HepG2 (cell line): Measurements from ENCODE around the gene MAGEE1. TPM values are rescaled to one million over a fixed set of nuclear protein-coding genes. Genes with fewer than 3 reads are reported as not detected.

ENCODE experiments used
- ATAC-seq: fragments of 200-7000 bp; cut with Tn5 transposase; 3 replicates; pipeline ENCODE4 v1.9.1; 2020; ENCODE audit warnings: mild to moderate bottlenecking, moderate library complexity
- Bru-seq: library from RNA; stranded (reverse); fragments of 400-500 nt; gene quantifications from one replicate; lab custom pipeline; 2021; lab: Mats Ljungman, UMichigan
- BruChase-seq, 2 experiments: library from RNA; stranded (reverse); fragments of 400-500 nt; gene quantifications; one replicate each; lab custom pipeline; 2021; lab: Mats Ljungman, UMichigan
- BruUV-seq: library from RNA; stranded (reverse); fragments of 400-500 nt; replicated peaks from 2 replicates; lab custom pipeline; 2021; lab: Mats Ljungman, UMichigan
- CTCF ChIA-PET: fragments of 300-600 bp; formaldehyde crosslinking; extraction: SDS; loops from one replicate; lab custom pipeline; 2021; ENCODE audit warnings: low total read pairs, inconsistent platforms, low intra/inter-chr PET ratio; lab: Yijun Ruan, JAX
- POLR2A ChIA-PET: fragments of 350-600 bp; sonication (Branson Sonifier 250); formaldehyde crosslinking; loops from one replicate; lab custom pipeline; 2020; ENCODE audit warnings: antibody characterized with exemption, inconsistent platforms; lab: Yijun Ruan, JAX
- DNase-seq: peaks from one replicate; pipeline ENCODE4 v3.0.0-alpha.2; 2015; ENCODE audit warnings: low spot score
- FAIRE-seq: peaks from 3 replicates; lab custom pipeline; 2011; peaks lifted over from hg19 to GRCh38; lab: Jason Lieb, UNC
- H2AFZ ChIP-seq: one replicate; pipeline ENCODE4 v1.6.1; 2011; ENCODE audit warnings: low read length, inconsistent platforms
- H3K27ac ChIP-seq: fragments of 300-600 bp; 3 replicates; pipeline ENCODE4 v1.8.0; 2011; ENCODE audit warnings: mixed run types, mild to moderate bottlenecking, mixed read lengths, low read length, inconsistent platforms; ENCODE audit not compliant: insufficient read depth; ENCODE audit errors: extremely low read length
- H3K27me3 ChIP-seq, 2 experiments: fragments of 200-600 bp in 1 of 2; 2 replicates in 1 of 2; 3 replicates in 1 of 2; pipeline versions ENCODE4 v1.6.0 to v1.8.0; 2011; ENCODE audit warnings: low read length in 2 of 2, mild to moderate bottlenecking in 2 of 2, moderate library complexity in 2 of 2, inconsistent platforms in 1 of 2; ENCODE audit not compliant: insufficient read depth in 2 of 2, control insufficient read depth in 1 of 2
- H3K36me3 ChIP-seq, 2 experiments: fragments of 200-600 bp in 1 of 2; replicated peaks in 1 of 2; 2 replicates in 1 of 2; 3 replicates in 1 of 2; pipeline versions ENCODE4 v1.5.1 to v1.8.0; 2011; ENCODE audit warnings: low read length in 2 of 2, inconsistent platforms in 1 of 2; ENCODE audit not compliant: insufficient read depth in 2 of 2, control insufficient read depth in 1 of 2
- H3K4me1 ChIP-seq: 2 replicates; pipeline ENCODE4 v1.5.1; 2012; ENCODE audit warnings: low read length, inconsistent platforms; ENCODE audit not compliant: insufficient read depth
- H3K4me2 ChIP-seq: 2 replicates; pipeline ENCODE4 v1.6.0; 2011; ENCODE audit warnings: low read depth, low read length, inconsistent platforms
- H3K4me3 ChIP-seq, 3 experiments: fragments of 200-600 bp in 1 of 3; sonication (generic), shearing (Covaris generic) in 1 of 3; replicated peaks in 1 of 3; 2 replicates each; pipeline ENCODE4 v1.5.1; 2011 to 2016; ENCODE audit warnings: low read length in 3 of 3, inconsistent platforms in 2 of 3, low read depth in 2 of 3, mild to moderate bottlenecking in 2 of 3, control low read depth in 1 of 3, mixed read lengths in 1 of 3; ENCODE audit not compliant: insufficient read depth in 1 of 3
- H3K79me2 ChIP-seq: one replicate; pipeline ENCODE4 v1.6.1; 2011; ENCODE audit warnings: low read length, inconsistent platforms; ENCODE audit not compliant: insufficient read depth
- H3K9ac ChIP-seq: 2 replicates; pipeline ENCODE4 v1.6.0; 2011; ENCODE audit warnings: mild to moderate bottlenecking, low read depth, low read length, inconsistent platforms; ENCODE audit not compliant: insufficient read depth
- H3K9me3 ChIP-seq: 2 replicates; pipeline ENCODE4 v1.5.1; 2012; ENCODE audit warnings: mild to moderate bottlenecking, low read length
- H4K20me1 ChIP-seq: 2 replicates; pipeline ENCODE4 v1.6.0; 2011; ENCODE audit warnings: inconsistent platforms, mild to moderate bottlenecking, low read length, moderate library complexity; ENCODE audit not compliant: insufficient read depth
- MZF1 ChIP-seq: sonication (generic); formaldehyde crosslinking; IDR thresholded peaks from 2 replicates; pipeline ENCODE4 v1.8.1; 2023; ENCODE audit warnings: mild to moderate bottlenecking, missing genetic modification reagents, borderline replicate concordance
- WGBS: methylation state at CpG from one replicate; pipeline ENCODE4 v1.1.6; 2017; ENCODE audit warnings: low lambda C conversion rate; 5-methylcytosine and 5-hydroxymethylcytosine counted together
- in situ Hi-C: cut with HindIII; loops from 2 replicates; pipeline ENCODE4 v1.10.0; 2017; ENCODE audit warnings: low pct_unique_long_range_greater_than_20kb; ENCODE audit not compliant: extremely low pct_ligation_motif_present
- intact Hi-C: fragments of 100-400 bp; cut with micrococcal nuclease; formaldehyde crosslinking; loops from one replicate; pipeline ENCODE4 v1.10.0; 2022; ENCODE audit not compliant: unreplicated experiment
- long read RNA-seq, 2 experiments: library from RNA in 1 of 2; library from polyadenylated mRNA in 1 of 2; stranded (forward) in 1 of 2; unstranded in 1 of 2; transcript quantifications; one replicate each; pipeline ENCODE4 v2.0.0, GENCODE V29; 2019 to 2022
- polyA minus RNA-seq, 3 experiments: library from RNA; depleted of rRNA, polyadenylated mRNA; stranded (reverse); fragments of >200 nt; gene quantifications; 2 replicates each; pipeline ENCODE4 v1.2.3, GENCODE V29; 2011; ENCODE audit warnings: low replicate concordance in 1 of 3
- polyA plus RNA-seq, 8 experiments: library from polyadenylated mRNA; depleted of rRNA in 3 of 8; stranded (reverse) in 7 of 8; unstranded in 1 of 8; fragments of >200 nt; fragmentation: Illumina TruSeq in 4 of 8; extraction: Trizol in 4 of 8; gene quantifications; 2 replicates each; pipeline versions ENCODE4 v1.2.1 to v1.2.3, GENCODE V29; 2011 to 2016; ENCODE audit warnings: low read depth in 4 of 8, missing spikeins in 1 of 8, mixed read lengths in 1 of 8; ENCODE audit not compliant: insufficient read depth in 1 of 8
- total RNA-seq, 5 experiments: library from RNA; depleted of rRNA; stranded (reverse); fragments of >200 nt; fragmentation: Illumina TruSeq; extraction: Trizol; gene quantifications; 2 replicates each; pipeline ENCODE4 v1.2.3, GENCODE V29; 2016; ENCODE audit warnings: low read depth in 1 of 5
- TF ChIP-seq, protein P1 (sequence below): sonication (generic); formaldehyde crosslinking; IDR thresholded peaks from 2 replicates; pipeline ENCODE4 v1.5.0; 2020; ENCODE audit warnings: mild to moderate bottlenecking, missing genetic modification reagents, borderline replicate concordance
- TF ChIP-seq, protein P2 (sequence below): IDR thresholded peaks from 2 replicates; pipeline ENCODE4 v1.6.1; 2018; ENCODE audit warnings: missing genetic modification reagents

MAGEE1 gene, protein sequence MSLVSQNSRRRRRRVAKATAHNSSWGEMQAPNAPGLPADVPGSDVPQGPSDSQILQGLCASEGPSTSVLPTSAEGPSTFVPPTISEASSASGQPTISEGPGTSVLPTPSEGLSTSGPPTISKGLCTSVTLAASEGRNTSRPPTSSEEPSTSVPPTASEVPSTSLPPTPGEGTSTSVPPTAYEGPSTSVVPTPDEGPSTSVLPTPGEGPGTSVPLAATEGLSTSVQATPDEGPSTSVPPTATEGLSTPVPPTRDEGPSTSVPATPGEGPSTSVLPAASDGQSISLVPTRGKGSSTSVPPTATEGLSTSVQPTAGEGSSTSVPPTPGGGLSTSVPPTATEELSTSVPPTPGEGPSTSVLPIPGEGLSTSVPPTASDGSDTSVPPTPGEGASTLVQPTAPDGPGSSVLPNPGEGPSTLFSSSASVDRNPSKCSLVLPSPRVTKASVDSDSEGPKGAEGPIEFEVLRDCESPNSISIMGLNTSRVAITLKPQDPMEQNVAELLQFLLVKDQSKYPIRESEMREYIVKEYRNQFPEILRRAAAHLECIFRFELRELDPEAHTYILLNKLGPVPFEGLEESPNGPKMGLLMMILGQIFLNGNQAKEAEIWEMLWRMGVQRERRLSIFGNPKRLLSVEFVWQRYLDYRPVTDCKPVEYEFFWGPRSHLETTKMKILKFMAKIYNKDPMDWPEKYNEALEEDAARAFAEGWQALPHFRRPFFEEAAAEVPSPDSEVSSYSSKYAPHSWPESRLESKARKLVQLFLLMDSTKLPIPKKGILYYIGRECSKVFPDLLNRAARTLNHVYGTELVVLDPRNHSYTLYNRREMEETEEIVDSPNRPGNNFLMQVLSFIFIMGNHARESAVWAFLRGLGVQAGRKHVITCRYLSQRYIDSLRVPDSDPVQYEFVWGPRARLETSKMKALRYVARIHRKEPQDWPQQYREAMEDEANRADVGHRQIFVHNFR
- total RNA-seq (2016; rRNA removed; fragmentation: Illumina TruSeq; extraction: Trizol) (1.2 and 1.6 TPM in 2 replicates), polyA plus RNA-seq (2011; rRNA removed) (0.17 and 0.18 TPM in 2 replicates), polyA minus RNA-seq (2011; rRNA and poly(A)+ RNA removed; ENCODE audit: low replicate concordance) (0.18 TPM in 1 of 2 replicates, not detected in the other), Bru-seq, nascent RNA (percentile 43 among the genes with signal in this experiment), BruChase-seq, experiment 1, labeled RNA remaining after a 6-hour chase (percentile 51 among the genes with signal in this experiment), BruChase-seq, experiment 2, labeled RNA remaining after a 2-hour chase (percentile 55 among the genes with signal in this experiment)
- total RNA-seq (2016; cell fraction: cytosol; rRNA removed; fragmentation: Illumina TruSeq; extraction: Trizol; ENCODE audit: low read depth) = 0.09 and 0.10 TPM in 2 replicates
- 1.3 and 1.4 TPM in 2 replicates for total RNA-seq (2016; cell fraction: insoluble cytoplasmic fraction; rRNA removed; fragmentation: Illumina TruSeq; extraction: Trizol)
- total RNA-seq (2016; cell fraction: membrane; rRNA removed; fragmentation: Illumina TruSeq; extraction: Trizol) = 0.38 and 0.43 TPM in 2 replicates
- total RNA-seq (2016; cell fraction: nucleus; rRNA removed; fragmentation: Illumina TruSeq; extraction: Trizol) = 1.5 TPM in 2 replicates
- 0.16 and 0.24 TPM in 2 replicates for polyA plus RNA-seq (2011; cell fraction: cytosol; rRNA removed)
- polyA plus RNA-seq (2011; cell fraction: nucleus; rRNA removed) = 0.63 and 0.81 TPM in 2 replicates
- 1.1 and 1.4 TPM in 2 replicates for polyA plus RNA-seq (2012)
- 0.05 and 0.08 TPM in 2 replicates for polyA plus RNA-seq (2016; cell fraction: cytosol; fragmentation: Illumina TruSeq; extraction: Trizol; ENCODE audit: low read depth)
- polyA plus RNA-seq (2016; cell fraction: insoluble cytoplasmic fraction; fragmentation: Illumina TruSeq; extraction: Trizol; ENCODE audit: low read depth) = 1.7 and 2.0 TPM in 2 replicates
- polyA plus RNA-seq (2016; cell fraction: membrane; fragmentation: Illumina TruSeq; extraction: Trizol; ENCODE audit: low read depth) = 0.16 and 0.24 TPM in 2 replicates
- polyA plus RNA-seq (2016; cell fraction: nucleus; fragmentation: Illumina TruSeq; extraction: Trizol; ENCODE audit: insufficient read depth, low read depth) = 2.1 and 2.6 TPM in 2 replicates
- 0.49 and 0.97 TPM in 2 replicates for polyA minus RNA-seq (2011; cell fraction: cytosol; rRNA and poly(A)+ RNA removed)
- polyA minus RNA-seq (2011; cell fraction: nucleus; rRNA and poly(A)+ RNA removed) = 0.26 and 0.62 TPM in 2 replicates
- long read RNA-seq, experiment 1 = 0 reads
- long read RNA-seq, experiment 2, partial matches to known transcripts = 0 of 1 reads
- long read RNA-seq, experiment 2, other reads (novel, unspliced or antisense) = 0 of 1 reads

DNA sequence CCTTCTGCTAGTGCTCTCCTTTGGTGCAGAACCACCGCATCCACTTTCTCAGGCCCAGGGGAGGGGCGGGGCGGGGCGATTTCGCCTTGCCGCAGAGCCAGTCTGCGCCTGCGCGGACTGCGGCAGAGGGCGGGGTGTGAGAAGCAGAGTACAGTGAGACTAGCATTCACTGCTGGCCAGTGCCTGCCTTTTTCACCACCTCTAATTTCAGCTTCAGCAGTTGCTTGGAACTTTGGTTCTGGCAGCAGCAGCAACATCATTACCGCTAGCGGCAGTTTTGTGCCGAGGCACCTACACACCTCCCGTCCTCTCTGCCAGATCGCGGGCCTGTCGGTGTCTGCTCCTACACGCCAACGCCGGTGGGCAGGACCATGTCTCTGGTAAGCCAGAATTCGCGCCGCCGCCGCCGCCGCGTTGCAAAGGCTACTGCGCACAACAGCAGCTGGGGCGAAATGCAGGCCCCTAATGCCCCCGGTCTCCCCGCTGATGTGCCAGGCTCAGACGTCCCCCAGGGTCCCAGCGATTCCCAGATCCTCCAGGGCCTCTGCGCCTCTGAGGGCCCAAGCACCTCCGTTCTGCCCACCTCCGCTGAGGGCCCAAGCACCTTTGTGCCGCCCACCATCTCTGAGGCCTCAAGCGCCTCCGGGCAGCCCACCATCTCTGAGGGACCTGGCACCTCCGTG, at the start of gene MAGEE1:
TSS of gene MAGEE1 (plus strand) at position 151 of the 683 bp plus-strand sequence. CDS start at position 372, 221 bp downstream.
- Histone ChIP-seq H3K36me3 (no peaks in the 10 kb centered on the region), H4K20me1 (no peaks in the 10 kb centered on the region), H3K79me2 (no peaks in the 10 kb centered on the region), H3K4me3 (peak within 1 kb of the TSS; percentile 58 to 76 (median 60)), H3K4me2 (peak within 1 kb of the TSS; percentile 62), H2AFZ (peak within 1 kb of the TSS; percentile 70), H3K27ac (no peak within 1 kb of the TSS), H3K27me3 (no peaks in the 10 kb centered on the region), H3K9ac (peak within 1 kb of the TSS; percentile 43), H3K9me3 (no peaks in the 10 kb centered on the region), H3K4me1 (no peaks in the 10 kb centered on the region)
- intact Hi-C loops (no loop called here), in situ Hi-C loops (no loop called here)
- ATAC-seq (peak; percentile 96), DNase-seq (peak; percentile 34), FAIRE-seq (peak; percentile 56)
- no TSS peak for BruUV-seq
- ChIA-PET POLR2A (no interaction called here), CTCF (no interaction called here)
- 0% methylated on average over 13 of the region's 42 CpGs for WGBS
- TF ChIP-seq, protein P1, sequence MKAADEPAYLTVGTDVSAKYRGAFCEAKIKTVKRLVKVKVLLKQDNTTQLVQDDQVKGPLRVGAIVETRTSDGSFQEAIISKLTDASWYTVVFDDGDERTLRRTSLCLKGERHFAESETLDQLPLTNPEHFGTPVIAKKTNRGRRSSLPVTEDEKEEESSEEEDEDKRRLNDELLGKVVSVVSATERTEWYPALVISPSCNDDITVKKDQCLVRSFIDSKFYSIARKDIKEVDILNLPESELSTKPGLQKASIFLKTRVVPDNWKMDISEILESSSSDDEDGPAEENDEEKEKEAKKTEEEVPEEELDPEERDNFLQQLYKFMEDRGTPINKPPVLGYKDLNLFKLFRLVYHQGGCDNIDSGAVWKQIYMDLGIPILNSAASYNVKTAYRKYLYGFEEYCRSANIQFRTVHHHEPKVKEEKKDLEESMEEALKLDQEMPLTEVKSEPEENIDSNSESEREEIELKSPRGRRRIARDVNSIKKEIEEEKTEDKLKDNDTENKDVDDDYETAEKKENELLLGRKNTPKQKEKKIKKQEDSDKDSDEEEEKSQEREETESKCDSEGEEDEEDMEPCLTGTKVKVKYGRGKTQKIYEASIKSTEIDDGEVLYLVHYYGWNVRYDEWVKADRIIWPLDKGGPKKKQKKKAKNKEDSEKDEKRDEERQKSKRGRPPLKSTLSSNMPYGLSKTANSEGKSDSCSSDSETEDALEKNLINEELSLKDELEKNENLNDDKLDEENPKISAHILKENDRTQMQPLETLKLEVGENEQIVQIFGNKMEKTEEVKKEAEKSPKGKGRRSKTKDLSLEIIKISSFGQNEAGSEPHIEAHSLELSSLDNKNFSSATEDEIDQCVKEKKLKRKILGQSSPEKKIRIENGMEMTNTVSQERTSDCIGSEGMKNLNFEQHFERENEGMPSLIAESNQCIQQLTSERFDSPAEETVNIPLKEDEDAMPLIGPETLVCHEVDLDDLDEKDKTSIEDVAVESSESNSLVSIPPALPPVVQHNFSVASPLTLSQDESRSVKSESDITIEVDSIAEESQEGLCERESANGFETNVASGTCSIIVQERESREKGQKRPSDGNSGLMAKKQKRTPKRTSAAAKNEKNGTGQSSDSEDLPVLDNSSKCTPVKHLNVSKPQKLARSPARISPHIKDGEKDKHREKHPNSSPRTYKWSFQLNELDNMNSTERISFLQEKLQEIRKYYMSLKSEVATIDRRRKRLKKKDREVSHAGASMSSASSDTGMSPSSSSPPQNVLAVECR = peak; percentile 52; the same call in 1 of the 2 replicates
- TF ChIP-seq, protein P2, sequence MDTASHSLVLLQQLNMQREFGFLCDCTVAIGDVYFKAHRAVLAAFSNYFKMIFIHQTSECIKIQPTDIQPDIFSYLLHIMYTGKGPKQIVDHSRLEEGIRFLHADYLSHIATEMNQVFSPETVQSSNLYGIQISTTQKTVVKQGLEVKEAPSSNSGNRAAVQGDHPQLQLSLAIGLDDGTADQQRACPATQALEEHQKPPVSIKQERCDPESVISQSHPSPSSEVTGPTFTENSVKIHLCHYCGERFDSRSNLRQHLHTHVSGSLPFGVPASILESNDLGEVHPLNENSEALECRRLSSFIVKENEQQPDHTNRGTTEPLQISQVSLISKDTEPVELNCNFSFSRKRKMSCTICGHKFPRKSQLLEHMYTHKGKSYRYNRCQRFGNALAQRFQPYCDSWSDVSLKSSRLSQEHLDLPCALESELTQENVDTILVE = no peak
- TF ChIP-seq MZF1 (CRISPR knock-in tag) = no peak
